C4-2B (cell line): Measurements from ENCODE around the gene ADGRD2.

Experiments used
- CTCF ChIP-seq: fragments of 450-650 bp; conservative IDR thresholded peaks from 2 replicates; pipeline ENCODE4 v1.5.1; 2017; ENCODE audit warnings: mild to moderate bottlenecking
- ZFX ChIP-seq: fragments of 450-650 bp; IDR thresholded peaks from 2 replicates; pipeline ENCODE4 v1.6.1; 2017

GRCh38 chr9:124514125-124514524 is 63.9 kb downstream of the ADGRD2 start:
- TF ChIP-seq CTCF (no peak), ZFX (no peak)
